Activated naive CD4-positive, alpha-beta T cell (primary cell): ENCODE results near the gene ESRRG.

Experiments used
- DNase-seq, 4 experiments: peaks; one replicate each; lab custom pipeline; 2025; lab: John Stamatoyannopoulos, UW

Gene ESRRG

GRCh38 chr1:216627252-216627651 is 96.0 kb downstream of the ESRRG start:
- DNase-seq: no peak

DNA sequence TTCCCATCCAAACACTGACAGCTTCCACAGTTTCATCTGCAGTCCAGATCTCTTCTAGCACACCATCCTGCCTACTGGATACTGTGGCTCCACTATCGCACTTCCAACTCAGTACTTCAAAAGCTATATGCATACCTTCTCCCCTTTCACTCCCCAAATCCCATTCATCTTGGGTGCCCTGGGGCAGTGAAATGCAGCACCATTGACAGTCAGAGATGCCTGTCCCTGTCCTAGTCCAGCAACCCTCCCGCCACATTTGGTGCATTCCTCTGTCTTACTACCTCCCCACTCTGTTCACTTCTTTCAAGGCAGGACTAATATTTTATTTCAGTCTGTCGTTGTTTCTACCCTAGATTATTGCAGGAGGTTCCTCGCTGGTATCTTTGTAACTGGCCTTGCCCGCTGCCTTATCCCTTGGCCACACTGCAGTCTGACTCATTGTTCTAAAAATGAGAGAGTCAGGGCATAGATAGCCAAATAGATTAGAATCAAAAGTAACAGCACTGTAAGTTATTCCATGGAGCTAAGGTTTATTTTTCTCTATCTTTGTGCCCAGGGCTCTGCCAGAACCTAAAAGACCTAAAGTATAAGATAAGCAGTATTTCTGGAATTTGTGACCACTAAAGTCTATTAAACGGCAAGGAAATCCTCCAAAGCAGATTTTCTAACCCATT is 96.7 kb downstream of the ESRRG start:
- DNase-seq: no peak

DNA sequence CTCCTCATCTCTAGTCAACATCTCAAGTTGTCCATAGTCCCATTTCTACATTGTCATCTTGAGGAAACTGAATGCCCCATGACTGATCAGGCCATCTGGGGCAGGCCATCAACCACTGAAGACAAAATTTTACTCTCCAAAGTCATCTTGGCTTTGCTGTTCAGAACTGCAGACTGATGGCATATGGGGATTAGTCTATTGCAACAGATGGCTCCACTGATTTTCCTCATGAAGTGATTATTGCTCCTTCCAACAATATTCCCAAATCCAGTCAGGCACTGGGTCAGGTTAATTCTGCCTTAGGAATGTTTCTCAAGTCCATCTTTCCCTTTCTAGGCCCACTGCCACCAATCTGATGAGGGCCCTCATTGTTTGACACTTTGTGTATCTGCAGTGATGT is 101.7 kb downstream of the ESRRG start:
- DNase-seq: no peak

DNA sequence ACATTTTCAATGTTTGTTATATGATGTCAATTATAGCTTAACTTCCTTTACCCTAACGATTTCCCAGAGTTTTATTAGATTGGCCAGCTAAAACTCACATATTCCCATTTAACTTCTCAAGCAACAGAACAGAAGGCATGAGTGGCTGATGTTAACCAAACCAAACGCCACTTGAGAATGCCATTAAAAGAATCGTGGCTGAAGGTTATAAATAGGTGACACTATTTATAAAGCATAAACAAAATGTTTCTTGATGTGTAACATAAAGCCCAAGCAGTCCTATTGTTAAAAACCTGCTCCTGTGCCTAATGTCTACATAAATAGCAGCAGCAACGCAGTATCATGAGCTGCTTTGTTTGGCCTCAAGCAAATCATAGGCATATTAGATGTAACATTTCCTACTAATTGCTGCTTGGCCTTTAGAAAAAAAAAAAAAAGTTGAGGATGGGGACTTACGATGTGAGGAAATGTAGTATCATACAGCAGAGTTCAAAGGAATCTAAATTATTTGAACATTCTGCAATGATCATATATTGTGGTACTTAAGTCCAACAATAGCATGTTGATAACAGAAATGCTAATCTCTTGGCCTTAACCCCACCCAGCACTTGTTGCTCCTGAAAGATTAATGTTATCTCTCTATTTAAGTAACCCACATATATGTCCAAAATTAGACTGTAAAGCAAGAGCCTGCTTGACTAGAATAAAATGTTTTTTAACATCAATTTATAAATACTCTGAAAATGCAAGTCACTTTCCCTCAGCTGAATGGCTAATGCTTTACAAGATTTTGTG is 106.0 kb downstream of the ESRRG start:
- no peak for DNase-seq

GRCh38 chr1:216616425-216616824 is 106.8 kb downstream of the ESRRG start:
- no peak for DNase-seq

- DNase-seq: no peak
These were observed 109.0 kb downstream of the ESRRG start for GRCh38 chr1:216614011-216614934.

DNA sequence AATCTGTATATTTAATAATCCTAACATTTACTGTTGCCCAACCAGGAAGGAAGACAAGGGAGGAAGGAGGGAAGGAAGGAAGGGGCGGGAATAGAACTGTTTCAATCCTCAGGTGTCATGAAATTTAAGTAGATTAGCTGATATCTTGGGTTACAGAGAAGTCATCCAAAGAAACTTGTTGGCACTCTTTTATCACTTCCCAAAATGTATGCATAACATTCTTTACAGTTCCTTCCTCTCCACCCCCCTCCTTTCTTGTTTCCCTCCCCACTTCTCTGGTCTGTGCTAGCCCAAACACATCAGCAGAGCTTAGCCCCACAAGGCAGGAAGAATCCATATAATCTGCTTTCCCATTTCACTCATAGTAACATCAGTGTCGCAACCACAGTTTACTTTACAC is 110.9 kb downstream of the ESRRG start:
- DNase-seq: no peak

- DNase-seq: no peak
These were observed 116.0 kb downstream of the ESRRG start for GRCh38 chr1:216607067-216607697.

DNA sequence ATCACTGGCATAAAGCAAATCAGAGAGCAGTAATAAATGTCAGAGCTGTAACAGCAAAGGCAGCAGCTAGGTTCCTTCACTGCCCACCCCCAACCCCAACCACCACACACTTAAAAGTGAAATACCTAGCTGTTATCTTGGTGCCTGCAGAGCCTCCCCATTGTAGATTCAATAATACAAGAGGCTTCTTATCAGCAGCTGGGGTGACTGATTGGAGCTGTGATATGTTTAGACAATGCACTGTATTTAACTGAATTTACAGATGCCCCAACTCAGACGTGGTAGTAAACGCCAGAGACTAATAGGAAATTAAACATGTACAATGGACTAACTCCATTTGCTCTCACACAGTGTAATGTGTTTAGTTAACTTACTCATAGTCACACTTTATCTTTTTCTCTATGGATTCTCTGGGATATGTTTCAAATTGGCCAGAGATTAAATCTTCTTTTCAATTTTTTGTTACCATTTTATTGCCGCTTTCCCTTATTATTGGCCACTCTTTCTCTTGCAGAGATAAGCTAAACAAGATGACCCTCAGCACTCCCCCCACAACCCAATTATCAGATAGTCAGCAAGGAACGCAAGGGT is 117.1 kb downstream of the ESRRG start:
- DNase-seq: no peak

GRCh38 chr1:216604771-216605170 is 118.5 kb downstream of the ESRRG start:
- no peak for DNase-seq

DNA sequence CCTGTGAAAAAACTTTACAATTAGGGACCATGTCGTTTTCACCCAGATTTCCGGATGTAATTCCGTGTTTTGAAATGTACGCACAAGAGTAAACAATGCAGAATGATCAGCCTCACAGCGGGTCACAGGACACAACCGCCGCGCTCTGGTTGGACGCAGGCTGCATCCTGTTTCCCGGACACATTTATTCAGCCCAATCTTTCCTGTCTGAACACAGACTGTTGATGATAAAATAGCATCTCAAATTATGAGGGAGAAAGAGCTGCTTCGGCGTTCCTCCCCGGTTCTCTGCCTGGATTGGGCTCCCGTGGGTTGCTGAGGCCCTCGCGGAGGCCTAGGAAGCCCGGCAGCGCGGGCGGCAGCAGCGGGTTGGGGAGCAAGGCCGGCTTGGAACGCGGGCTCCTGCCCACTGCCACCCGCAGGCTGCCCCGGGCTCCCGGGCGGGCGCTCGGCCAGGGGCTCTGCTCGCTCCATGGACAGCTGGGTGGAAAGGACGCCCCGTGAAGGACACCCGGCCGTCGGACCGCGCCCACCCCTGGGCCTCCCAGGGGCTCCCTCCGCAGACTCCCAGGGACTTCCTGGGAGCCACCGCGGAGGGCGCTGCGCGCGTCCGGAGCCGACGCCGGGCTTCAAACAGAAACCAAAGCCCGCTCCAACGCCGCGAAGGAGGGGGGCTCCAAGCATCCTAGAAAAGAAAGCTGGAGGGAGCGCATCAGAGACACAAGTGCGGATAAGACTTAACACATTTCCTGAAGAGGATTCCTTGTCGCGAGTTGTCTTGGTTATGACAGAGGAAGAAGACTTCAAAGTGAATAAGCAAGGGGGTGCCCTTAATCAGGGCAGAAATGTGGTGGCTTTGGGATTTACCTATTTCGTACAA is 122.3 kb downstream of the ESRRG start:
- no peak for DNase-seq

GRCh38 chr1:216599851-216600250 is 123.4 kb downstream of the ESRRG start:
- no peak for DNase-seq

GRCh38 chr1:216598448-216598847 is 124.8 kb downstream of the ESRRG start:
- DNase-seq: no peak

DNA sequence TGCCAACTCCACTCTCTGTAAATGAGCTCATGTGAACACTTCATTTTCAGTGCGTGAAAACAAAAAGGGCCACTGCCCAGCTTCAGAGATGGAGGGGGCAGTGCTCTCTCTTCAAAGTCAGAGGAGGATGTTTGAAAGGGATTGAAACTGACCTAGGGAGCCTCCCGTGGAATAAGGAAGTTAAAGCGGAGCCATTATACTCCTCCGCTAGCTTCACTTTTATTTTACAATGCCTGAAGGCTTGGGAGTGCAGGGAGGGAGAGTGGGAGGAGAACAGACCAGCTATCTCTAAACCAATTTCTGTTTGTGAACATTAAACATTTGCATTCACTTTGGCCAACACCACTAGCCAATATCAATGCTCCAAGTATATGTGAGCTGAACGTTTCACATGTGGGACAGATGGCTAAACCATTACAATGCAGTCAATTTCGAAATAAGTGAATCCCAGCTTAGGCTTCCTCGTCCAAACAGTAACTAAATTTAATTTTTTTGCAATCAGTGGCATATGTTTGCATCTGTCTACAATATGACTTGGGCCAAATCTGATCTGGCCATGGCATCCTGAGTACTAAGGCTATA is 126.9 kb downstream of the ESRRG start:
- no peak for DNase-seq

DNA sequence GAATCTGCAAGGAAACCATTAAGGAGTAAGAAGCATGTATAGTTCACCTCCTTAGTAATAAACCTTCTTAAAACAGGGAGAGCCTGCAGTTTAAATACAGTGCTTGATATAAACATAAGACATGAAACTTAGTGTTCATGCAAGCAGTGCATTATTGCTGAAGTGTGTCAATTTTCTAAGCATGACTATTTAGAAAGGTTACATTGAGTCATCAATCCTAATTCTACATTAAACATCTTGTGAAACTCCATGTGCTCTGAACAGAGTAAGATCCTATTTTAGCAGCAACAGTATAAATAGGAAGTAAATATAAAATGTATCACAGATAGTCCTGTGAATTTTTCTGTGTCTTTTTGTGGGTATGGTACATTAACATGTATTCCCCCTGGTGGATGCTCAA is 135.5 kb downstream of the ESRRG start:
- no peak for DNase-seq

DNA sequence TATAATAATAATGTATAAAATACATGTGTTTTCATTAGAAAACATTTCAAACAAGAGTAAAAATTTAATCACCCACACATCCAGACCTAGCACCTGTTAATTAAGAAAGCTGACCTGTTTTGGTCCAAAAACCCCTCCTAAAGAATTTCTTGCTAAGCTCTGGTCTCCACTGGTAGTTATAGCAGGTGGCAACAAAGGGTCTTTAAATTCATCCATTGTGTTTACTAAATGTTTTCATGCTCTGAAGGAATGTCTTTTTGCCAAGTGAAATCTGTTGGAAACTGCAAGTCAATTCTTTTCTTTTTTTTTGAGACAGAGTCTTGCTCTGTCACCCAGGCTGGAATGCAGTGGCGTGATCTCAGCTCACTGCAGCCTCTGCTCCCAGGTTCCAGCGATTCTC is 141.1 kb downstream of the ESRRG start:
- DNase-seq: no peak

DNA sequence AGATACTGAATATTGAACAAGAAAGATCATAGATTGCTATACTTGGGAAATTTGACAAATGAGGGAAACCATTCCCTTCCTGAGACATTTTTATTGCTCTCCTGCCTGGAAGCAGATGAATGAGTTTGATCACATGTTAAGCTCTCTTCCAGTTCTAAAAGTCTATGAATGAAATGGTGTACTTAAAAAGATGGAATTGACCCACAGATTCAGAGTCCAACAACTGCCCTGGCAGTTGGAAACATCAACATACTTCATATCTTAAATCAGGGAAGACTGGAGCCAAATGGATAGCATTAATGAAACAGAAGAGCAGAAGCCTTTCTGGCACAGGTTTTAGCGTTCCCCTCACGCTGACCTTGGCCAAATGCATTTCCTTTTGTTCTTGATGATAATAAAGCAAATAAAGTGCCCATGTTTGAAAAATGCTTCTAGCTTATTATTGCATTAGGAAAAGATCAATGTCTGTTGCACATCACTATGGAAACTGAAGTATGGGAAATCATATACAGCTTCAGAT is 142.6 kb downstream of the ESRRG start:
- DNase-seq: no peak

GRCh38 chr1:216576234-216576937 is 146.8 kb downstream of the ESRRG start:
- DNase-seq: no peak

DNA sequence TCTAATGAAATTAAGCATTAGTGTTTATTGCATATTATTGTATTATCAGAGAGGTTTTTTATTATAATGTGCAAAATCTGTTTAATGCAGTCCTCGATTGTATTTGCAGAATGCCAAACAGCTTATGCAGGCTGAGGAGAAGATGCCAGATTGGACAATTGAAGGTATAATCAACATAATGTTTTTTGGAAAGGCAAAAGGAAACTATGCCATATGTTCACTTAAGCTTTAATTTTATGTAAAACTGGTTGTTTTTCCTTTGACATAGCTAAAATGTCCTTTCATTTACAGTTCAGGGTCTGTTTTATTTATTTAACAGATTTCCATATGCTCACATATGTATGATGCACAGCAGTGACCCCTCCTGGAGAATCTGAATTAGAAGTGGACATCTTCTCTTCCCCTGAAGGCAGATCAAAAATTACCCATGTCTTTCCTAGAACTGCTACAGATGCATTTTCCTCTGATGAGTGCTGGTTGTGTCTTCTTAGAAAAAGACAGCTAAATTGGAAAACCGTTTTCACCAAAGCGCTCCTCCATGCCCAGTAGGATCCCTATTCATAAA is 156.5 kb downstream of the ESRRG start:
- DNase-seq: no peak
